Stimulated activated CD8-positive, alpha-beta memory T cell treated with anti-CD3 and anti-CD28 coated beads, Interleukin-12 subunit alpha, Interleukin-12 subunit beta, amount 100 ng/mL, for 24 hours (primary cell): ENCODE measurements around the gene LRP5.
"Not testable (repeated sequence)": the region's sequence is repeated elsewhere in the genome, so short reads cannot be mapped to it uniquely, and the experiment has no call there.

Experiments
- DNase-seq: peaks from one replicate; pipeline ENCODE4 v3.0.0-alpha.2; 2020; ENCODE audit errors: extremely low read depth

LRP5 gene

GRCh38 chr11:68423481-68423880, 111.1 kb downstream of the LRP5 start:
- no peak for DNase-seq

DNA sequence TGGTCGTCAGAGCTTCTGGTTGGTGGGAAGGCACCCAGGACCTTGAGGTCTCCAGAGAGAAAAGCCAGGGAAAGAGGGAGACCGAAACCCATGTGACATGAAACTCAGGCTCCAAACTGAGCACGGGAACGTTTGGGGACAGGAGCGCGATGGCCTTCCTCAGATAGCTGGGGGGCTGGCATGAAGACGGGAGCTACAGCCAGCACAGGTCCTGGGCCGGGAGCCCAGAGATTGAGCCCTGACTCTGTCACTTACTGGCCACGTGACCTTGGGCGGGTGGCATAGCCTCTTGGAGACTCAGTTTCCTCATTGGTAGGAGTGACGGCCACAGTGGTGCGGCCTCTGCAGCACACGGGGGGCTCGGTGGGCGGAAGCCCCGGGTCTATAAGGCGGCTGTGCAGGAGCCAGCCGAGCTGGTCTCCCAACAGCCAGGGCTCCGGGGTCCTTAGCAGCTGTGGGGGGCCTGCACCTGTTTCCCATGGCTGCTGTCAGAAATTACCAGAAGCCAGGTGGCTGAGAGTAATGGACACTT, 111.8 kb downstream of the LRP5 start:
- DNase-seq, result no peak

DNA sequence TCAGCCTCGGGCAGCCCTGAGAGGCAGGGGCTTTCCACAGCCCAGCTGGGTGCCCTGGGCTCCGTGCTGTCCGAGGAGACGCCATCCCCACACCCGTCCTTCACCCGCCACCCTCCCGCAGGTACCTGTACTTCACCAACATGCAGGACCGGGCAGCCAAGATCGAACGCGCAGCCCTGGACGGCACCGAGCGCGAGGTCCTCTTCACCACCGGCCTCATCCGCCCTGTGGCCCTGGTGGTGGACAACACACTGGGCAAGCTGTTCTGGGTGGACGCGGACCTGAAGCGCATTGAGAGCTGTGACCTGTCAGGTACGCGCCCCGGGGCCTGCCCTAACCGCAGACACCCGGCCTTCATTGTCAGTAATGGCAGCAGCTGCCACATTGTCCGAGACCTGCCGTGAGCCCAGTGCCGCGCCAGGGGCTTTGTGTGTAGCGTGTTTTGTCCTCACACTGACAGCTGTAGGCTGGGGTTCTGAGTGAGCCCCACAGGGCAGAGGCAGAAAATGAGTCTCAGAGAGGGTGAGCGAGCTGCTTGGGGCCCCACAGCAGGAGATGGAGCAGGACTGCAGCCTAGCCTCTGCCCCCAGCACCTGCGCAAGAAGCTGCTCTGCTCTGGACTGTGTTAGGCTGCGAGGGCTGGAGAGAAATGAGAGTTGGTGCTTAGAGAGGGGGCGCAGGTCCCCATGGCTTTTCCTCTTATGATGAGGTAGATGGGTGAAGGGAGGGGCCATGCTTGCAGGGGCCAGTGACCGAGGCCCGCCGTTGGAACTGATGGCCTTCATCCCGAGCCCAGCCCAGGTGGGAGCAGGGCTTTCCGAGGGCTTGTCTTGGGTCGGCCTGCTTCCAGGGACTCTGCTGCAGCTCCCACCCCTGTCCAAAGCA, 112.8 kb downstream of the LRP5 start:
- DNase-seq, result no peak

DNA sequence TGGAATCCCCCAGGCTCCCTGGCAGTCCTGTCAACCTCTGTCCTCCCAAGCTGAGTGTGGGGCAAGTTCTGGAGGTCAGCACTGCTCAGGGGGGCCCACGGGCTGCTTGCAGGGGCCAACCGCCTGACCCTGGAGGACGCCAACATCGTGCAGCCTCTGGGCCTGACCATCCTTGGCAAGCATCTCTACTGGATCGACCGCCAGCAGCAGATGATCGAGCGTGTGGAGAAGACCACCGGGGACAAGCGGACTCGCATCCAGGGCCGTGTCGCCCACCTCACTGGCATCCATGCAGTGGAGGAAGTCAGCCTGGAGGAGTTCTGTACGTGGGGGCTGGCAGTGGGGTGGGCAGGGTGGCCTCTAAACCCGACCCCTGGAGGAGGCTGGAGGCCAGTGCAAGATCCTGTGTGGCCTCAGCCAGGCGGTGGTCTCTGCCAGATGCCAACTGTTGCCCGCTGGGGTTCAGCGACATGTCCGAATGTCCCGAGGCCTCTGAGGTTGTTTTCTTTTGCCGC, 113.5 kb downstream of the LRP5 start:
- DNase-seq, result no peak

- DNase-seq, result no peak
These were observed 117.3 kb downstream of the LRP5 start for GRCh38 chr11:68429661-68430060.

DNA sequence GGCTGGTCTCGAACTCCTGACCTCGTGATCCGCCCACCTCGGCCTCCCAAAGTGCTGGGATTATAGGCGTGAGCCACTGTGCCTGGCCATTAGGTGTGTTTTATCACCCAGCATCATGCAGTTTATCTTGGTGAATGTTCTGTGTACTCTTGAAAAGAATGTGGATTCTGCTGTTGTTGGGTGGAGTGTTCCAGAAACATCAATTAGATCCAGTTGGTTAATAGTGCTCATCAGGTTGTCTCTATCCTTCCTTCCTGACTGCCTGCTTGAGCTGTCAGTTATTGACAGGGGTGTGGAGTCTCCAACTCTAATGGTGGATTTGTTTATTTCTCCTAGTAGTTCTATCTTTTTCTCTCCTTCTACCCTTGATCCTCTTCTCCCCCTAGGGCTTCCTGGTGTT, 118.0 kb downstream of the LRP5 start:
- DNase-seq, result no peak

GRCh38 chr11:68430801-68431200, 118.4 kb downstream of the LRP5 start:
- no peak for DNase-seq

DNA sequence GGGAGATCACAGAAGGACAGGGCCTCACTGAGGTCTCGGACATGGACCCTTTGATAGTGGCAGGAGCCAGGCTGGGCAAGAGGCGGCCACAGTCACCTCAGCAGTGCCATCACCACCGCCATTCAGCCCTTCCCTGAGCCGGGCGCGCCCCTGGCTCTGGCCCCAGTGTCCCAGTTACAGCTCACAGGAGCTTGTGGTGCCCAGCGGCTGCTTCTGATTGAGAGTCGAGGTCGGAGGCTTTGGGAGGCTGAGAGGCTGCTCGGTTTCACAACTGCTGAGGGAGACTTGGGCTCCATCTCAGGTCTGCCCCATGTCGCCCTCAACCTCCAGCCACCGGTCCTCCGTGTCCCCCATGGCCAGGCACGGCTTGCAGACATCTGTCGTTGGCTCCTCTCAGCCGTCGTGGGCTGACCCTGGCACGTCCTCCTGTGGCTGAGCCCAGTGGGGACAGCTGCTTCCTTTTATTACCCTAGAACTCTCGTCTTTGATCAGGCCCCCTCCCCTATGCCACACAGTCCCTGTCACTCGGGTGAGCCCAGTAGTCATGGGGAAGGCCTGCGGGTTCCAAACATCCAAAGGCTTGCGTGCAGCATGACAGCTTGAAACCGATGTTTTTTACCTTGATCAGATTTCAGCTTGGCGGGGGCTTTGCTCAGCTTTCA, 119.7 kb downstream of the LRP5 start:
- no peak for DNase-seq

DNA sequence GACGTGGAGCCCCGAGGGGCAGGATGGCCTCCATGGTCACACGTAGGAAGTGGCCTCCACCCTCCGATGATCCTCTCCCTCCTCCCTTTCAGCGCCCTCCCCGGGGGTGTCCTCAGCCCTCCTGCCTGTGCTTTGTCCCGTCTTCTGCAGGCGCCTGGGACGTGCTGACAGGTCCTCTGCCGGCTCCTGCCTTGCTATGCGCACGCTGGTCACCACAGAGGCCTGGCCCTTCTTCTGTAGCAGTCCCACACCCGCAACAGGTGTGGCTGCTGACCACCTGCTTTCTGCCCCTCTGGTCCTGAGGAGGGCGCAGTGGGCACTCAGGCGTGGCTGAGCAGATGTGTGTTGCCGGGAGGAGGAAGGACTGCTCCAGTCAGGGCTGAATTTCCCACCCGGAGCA, 120.5 kb downstream of the LRP5 start:
- no peak for DNase-seq

GRCh38 chr11:68433541-68433940, 121.2 kb downstream of the LRP5 start:
- no peak for DNase-seq

- DNase-seq, result not testable (repeated sequence)
These were observed 121.8 kb downstream of the LRP5 start for GRCh38 chr11:68434159-68434558.

DNA sequence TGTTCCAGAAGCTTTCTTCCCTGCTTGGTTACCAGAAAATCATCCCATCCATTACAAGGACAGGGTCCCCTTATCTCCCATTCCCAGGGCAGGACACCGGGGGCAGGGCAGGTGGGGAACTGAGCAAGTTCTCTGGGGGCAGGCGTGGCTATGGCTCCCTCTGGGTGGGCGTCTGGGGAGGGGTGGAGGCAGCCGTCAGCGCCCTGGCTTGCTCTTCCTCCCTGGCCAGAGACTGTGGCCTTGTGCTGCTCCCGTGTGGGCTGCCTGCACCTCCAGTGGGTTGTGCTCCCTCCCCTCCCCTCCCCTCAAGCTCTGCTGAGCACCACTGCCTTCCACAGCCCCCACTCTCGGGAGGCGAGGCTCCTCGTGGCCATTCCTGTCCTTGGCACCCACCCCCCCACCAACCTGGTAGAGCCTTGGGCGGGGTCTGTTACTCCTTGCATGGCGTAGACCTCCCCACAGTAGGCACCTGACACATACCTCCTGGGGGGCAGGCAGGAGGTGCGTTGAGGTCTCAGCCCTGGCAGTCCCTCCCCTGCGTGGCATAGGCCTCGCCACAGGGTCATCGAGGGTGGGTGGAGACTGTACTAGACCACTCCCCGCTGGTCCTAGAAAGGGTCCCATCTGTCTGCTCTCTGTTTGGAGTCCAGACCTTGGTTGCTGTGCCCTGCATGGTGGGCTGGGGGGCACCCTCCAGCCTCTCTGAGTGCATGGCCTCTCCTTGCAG, 123.9 kb downstream of the LRP5 start:
- DNase-seq, result no peak

GRCh38 chr11:68436985-68437926, 124.9 kb downstream of the LRP5 start:
- no peak for DNase-seq

DNA sequence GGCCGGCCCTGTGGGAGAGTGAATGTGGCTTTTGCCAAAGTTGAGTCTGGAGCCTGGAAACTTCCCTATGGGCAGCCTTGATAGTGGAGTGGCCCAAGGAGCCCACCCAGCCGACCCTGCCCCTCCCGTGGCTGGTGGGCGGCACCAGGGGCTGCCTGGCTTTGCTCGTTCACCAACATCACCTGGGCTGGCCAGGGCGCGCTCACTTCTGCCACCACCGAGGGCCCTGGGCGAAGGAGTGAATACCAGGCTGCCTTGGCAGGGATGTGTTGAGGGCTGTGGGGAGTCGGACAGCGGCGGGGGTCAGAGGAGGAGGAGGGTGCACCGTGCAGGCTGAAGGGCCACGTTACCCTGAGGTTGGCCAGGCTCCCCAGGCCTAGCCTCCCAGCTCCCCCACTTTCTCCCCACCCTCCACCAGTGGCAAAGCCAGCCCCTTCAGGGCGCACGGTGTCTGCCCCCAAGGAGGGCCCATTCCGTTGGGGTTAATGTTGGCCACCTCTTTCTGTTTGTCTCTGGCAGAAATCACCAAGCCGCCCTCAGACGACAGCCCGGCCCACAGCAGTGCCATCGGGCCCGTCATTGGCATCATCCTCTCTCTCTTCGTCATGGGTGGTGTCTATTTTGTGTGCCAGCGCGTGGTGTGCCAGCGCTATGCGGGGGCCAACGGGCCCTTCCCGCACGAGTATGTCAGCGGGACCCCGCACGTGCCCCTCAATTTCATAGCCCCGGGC, 125.7 kb downstream of the LRP5 start:
- no peak for DNase-seq

DNA sequence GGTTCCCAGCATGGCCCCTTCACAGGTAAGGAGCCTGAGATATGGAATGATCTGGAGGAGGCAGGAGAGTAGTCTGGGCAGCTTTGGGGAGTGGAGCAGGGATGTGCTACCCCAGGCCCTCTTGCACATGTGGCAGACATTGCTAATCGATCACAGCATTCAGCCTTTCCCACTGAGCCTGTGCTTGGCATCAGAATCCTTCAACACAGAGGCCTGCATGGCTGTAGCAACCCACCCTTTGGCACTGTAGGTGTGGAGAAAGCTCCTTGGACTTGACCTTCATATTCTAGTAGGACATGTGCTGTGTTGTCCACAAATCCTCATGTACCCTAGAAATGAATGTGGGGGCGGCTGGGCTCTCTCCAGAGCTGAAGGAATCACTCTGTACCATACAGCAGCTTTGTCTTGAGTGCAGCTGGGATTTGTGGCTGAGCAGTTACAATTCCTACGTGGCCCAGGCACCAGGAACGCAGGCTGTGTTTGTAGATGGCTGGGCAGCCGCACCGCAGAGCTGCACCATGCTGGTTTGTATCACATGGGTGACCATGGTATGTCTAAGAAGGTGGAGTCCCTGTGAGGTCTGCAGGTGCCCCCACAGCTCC, 126.4 kb downstream of the LRP5 start:
- no peak for DNase-seq

GRCh38 chr11:68439355-68440065, 127.1 kb downstream of the LRP5 start:
- no peak for DNase-seq

DNA sequence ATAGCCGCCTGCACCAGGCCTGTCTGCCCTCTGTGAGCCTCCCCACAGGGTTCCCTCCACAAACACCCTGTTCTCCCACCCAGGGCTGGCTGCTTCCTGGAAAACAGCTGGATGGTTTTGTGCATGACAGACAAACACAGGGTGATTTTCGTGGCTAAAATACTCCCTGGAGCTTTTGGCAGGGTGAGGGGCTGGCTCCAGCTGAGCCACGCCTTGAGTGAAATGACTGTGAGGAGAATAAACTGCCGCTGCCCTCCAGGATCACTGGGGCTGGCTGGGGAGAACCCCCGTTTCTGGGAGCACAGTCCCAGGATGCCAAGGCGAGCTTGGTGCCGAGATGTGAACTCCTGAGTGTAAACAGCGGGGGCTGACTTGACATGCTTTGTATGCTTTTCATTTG, 127.8 kb downstream of the LRP5 start:
- DNase-seq, result no peak

DNA sequence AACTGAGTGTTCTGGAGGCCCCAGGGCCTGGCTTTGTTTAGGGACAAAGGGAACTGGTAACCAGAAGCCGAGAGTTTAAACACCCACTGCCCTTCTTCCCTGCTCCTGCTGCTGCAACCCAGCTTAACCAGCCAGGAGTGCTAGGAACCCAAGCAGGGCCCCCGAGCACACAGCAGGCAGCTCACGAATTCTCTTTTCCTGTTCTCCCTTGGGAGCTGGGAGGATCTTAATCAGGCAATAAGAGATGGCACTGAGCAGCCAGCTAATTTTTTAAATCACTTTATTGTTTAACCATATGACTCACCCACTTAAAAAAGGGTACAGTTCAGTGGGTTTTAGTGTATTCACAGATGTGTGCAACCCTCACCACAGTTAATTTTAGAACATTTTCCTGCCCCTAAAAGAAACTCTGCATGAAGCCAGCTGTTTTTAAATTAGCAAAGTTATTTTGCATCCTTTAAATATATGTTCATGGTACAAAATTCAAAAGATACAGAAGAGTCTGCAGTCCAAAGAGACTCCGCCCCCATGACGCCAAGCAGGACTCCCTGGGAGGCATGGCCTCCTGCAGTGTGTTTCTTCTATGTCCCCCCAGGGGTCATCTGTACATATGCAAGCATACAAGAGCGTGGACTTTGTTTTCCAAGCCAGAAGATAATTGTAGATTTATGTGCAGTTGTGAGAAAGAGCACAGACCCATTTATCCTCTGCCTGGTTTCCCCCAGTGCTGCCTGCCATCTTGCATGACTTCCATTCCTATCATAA, 129.3 kb downstream of the LRP5 start:
- DNase-seq, result no peak
